Left renal cortex interstitium (tissue), 4 donors: ENCODE data around the gene MAOB. TPM values are rescaled to one million over a fixed set of nuclear protein-coding genes. Genes with fewer than 3 reads are reported as not detected.
"Not testable (repeated sequence)": the region's sequence is repeated elsewhere in the genome, so short reads cannot be mapped to it uniquely, and the experiment has no call there.

Source experiments
- DNase-seq, 4 donors: peaks; one replicate each; pipeline ENCODE4 v3.0.0-alpha.2; 2013; ENCODE audit warnings: low read depth in 4 of 4, low spot score in 2 of 4, missing footprints in 1 of 4
- polyA plus RNA-seq, 4 donors: library from polyadenylated mRNA; unstranded; fragments of 120-200 nt; gene quantifications; one replicate each; pipeline ENCODE4 v1.2.1, GENCODE V29; 2013; ENCODE audit not compliant: insufficient read length in 4 of 4

The MAOB gene
- polyA plus RNA-seq: 10 to 100 TPM; 42.2 to 55.2 (median 45.9) TPM

DNA sequence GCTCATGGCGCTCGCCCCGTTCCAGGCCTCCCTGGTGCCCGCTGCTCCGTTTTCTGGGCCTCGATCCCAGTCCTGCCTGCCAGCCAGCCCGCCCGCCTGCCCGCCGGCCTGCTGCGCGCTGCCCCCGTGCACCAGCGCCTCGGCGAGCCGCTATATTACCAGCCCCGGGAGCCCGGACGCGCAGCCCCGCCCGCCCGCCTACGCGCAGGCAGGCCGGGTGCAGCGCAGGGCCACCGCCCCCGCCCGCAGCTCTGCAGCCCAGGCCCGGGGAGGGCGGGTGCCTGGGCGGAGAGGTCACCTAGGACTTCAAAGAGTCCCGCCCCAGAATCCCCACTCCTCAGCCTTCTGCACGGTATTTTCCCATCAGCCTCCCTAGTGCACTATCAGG lies at the start of gene MAOB:
Gene MAOB, minus strand, starts transcription at position 157 of the 388 bp plus-strand sequence. Its CDS starts 151 bp downstream, at position 6.
- DNase-seq: no peak

DNA sequence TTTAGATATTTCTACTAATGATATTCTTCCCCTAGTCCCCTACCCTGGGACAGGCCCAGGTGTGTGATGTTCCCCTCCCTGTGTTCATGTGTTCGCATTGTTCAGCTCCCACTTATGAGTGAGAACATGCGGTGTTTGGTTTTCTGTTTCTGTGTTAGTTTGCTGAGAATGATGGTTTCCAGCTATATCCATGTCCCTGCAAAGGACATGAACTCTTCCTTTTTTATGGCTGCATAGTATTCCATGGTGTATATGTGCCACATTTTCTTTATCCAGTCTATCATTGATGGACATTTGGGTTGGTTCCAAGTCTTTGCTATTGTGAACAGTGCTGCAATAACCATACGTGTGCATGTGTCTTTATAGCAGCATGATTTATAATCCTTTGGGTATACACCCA lies 39.8 kb upstream of the MAOB start:
- DNase-seq: not testable (repeated sequence)

DNA sequence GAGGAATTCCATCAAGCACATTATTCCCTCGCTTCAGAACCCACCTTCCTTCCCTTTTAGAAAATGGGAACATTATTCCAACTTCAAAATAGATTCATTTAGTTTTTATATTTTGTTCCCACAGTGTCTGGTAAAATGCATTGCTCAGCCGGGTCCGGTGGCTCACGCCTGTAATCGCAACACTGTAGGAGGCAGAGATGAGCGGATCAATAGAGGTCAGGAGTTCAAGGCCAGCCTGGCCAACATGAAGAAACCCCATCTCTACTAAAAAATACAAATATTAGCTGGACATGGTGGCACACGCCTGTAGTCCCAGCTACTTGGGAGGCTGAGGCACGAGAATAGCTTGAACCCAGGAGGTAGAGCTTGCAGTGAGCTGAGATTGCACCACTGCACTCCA lies 28.5 kb upstream of the MAOB start:
- not testable (repeated sequence) for DNase-seq

DNA sequence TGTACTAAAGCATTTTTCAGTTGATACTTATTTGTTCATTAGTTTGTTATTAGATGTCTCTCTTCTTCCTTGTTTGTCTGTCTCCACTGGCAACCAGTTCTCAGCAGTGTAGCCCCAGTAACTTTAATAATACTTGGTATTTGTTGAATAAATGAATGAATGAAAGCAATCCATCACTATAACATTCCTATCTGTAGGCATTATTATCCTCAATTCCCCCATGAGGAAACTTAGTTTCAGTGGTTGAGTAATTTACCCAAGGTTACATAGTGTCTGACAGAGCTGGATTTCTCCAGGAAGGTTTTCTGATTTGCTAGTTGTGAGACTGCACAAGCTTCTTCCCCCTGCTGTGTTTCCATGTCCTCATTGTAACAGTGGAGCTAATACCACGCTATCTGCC lies 27.8 kb upstream of the MAOB start:
- no peak for DNase-seq

- no peak for DNase-seq
Measured at GRCh38 chrX:43909141-43909540, 26.9 kb upstream of the MAOB start.

GRCh38 chrX:43899878-43900815 lies 17.9 kb upstream of the MAOB start:
- no peak for DNase-seq

- no peak for DNase-seq
Measured at GRCh38 chrX:43898406-43899035, 16.3 kb upstream of the MAOB start.

GRCh38 chrX:43897290-43897689 lies 15.0 kb upstream of the MAOB start:
- DNase-seq: no peak

GRCh38 chrX:43892336-43892870 lies 10.2 kb upstream of the MAOB start:
- no peak for DNase-seq

- no peak for DNase-seq
Measured at GRCh38 chrX:43885617-43886016, 3.4 kb upstream of the MAOB start.

- DNase-seq: no peak
Measured at GRCh38 chrX:43881410-43882293, 598 bp downstream of the MAOB start.

- no peak for DNase-seq
Measured at GRCh38 chrX:43880425-43880824, 1.8 kb downstream of the MAOB start.

- DNase-seq: no peak
Measured at GRCh38 chrX:43878906-43879526, 3.2 kb downstream of the MAOB start.

GRCh38 chrX:43876680-43877079 lies 5.6 kb downstream of the MAOB start:
- DNase-seq: no peak

- DNase-seq: no peak
Measured at GRCh38 chrX:43870758-43871419, 11.4 kb downstream of the MAOB start.

DNA sequence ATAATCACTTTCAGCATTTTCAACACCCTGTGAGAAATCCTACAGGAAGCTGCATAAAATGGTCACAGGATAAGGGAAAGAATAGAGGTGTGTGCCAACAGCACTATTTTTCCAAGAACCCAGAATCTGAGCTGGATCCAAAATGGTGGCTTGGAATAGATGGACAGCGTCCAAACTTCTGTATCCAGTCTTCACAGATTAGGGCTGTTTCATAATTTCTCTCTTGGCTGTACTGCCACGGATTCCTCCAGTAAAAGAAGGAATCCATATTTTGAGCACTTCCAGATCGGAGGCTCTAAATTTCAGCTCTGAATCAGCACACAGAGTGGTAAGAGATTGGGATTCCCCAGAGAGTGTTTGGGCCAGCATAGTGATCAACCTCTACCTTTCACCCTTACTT lies 12.2 kb downstream of the MAOB start:
- DNase-seq: no peak

DNA sequence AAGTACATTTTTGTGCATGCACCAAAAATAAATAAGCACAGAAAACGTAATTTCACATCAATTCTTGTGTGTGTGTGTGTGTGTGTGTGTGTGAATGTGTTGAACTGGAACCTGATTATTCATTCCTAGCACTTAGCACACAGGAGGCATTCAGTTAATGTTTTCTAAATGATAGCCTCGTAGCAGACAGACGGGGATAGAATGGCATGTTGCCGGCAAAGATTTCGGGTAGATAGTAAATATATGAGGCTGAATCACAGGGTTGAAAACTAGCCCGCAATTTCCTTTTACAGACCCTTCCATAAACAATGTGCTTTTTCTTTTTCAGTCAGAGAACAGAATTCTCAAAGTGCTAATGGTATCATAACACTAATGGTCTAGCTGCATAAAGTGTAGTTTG lies 13.5 kb downstream of the MAOB start:
- DNase-seq: no peak

GRCh38 chrX:43866423-43866822 lies 15.8 kb downstream of the MAOB start:
- DNase-seq: no peak

GRCh38 chrX:43865791-43866190 lies 16.5 kb downstream of the MAOB start:
- DNase-seq: no peak

GRCh38 chrX:43862434-43862833 lies 19.8 kb downstream of the MAOB start:
- no peak for DNase-seq
